SU-DHL-6 (cell line): ENCODE data around the gene NUDC.

Experiments used
- H2AFZ ChIP-seq: fragments of 200-600 bp; sonication (generic); 2 replicates; pipeline ENCODE4 v1.6.1; 2014; ENCODE audit warnings: low read depth, mild to moderate bottlenecking, moderate library complexity, mixed read lengths, antibody characterized with exemption, low read length; ENCODE audit not compliant: severe bottlenecking
- H3F3A ChIP-seq: fragments of 200-600 bp; shearing (Covaris generic); 2 replicates; pipeline ENCODE4 v1.6.0; 2016; ENCODE audit warnings: antibody characterized with exemption, mild to moderate bottlenecking; ENCODE audit not compliant: insufficient read depth
- H3K27ac ChIP-seq: fragments of 200-600 bp; sonication (generic); 2 replicates; pipeline ENCODE4 v1.5.1; 2016; ENCODE audit warnings: low read depth, mild to moderate bottlenecking, low read length, moderate library complexity, mixed read lengths
- H3K27me3 ChIP-seq: fragments of 200-600 bp; sonication (generic), shearing (Covaris generic); 2 replicates; pipeline ENCODE4 v1.6.0; 2014; ENCODE audit warnings: mild to moderate bottlenecking, low read length
- H3K36me3 ChIP-seq: fragments of 200-600 bp; sonication (generic); 2 replicates; pipeline ENCODE4 v1.6.1; 2014; ENCODE audit warnings: mild to moderate bottlenecking, low read length, mixed read lengths
- H3K4me2 ChIP-seq: fragments of 300-600, 200-600 bp; shearing (Covaris generic), sonication (generic); 2 replicates; pipeline ENCODE4 v1.6.0; 2014; ENCODE audit warnings: low read length, low read depth, mild to moderate bottlenecking; ENCODE audit not compliant: poor library complexity, severe bottlenecking
- H3K4me3 ChIP-seq: fragments of 200-600 bp; sonication (generic); 2 replicates; pipeline ENCODE4 v1.5.1; 2014; ENCODE audit warnings: antibody characterized with exemption, low read length, mild to moderate bottlenecking, mixed read lengths; ENCODE audit not compliant: insufficient read depth, poor library complexity, severe bottlenecking
- H3K79me2 ChIP-seq: fragments of 200-600 bp; sonication (generic); 2 replicates; pipeline ENCODE4 v1.6.1; 2014; ENCODE audit warnings: mild to moderate bottlenecking, low read length, moderate library complexity; ENCODE audit not compliant: insufficient read depth
- H3K9ac ChIP-seq: fragments of 200-600 bp; sonication (generic); 2 replicates; pipeline ENCODE4 v1.7.0; 2014; ENCODE audit warnings: mild to moderate bottlenecking, low read length
- H3K9me2 ChIP-seq: fragments of 200-600 bp; sonication (generic); replicated peaks from 2 replicates; pipeline ENCODE4 v1.6.1; 2014; ENCODE audit warnings: low read length; ENCODE audit not compliant: insufficient read depth
- H3K9me3 ChIP-seq: fragments of 200-600 bp; sonication (generic); 2 replicates; pipeline ENCODE4 v1.6.1; 2014; ENCODE audit warnings: low read length, mixed read lengths; ENCODE audit not compliant: insufficient read depth
- H4K20me1 ChIP-seq: fragments of 200-600 bp; sonication (generic); 2 replicates; pipeline ENCODE4 v1.6.1; 2014; ENCODE audit warnings: low read depth, mild to moderate bottlenecking, antibody characterized with exemption, low read length, moderate library complexity, mixed read lengths
- CTCF ChIP-seq: fragments of 200-600 bp; sonication (generic); IDR thresholded peaks from one replicate; pipeline ENCODE4 v1.5.1; 2017; ENCODE audit warnings: antibody characterized with exemption, mild to moderate bottlenecking, low read length, moderate library complexity; ENCODE audit not compliant: insufficient read depth, poor library complexity, severe bottlenecking
- EZH2phosphoT487 ChIP-seq: fragments of 200-600 bp; sonication (generic), shearing (Covaris generic); conservative IDR thresholded peaks from 2 replicates; pipeline ENCODE4 v1.6.1; 2018; ENCODE audit warnings: mild to moderate bottlenecking, antibody characterized with exemption, low read length, moderate library complexity, mixed read lengths

The NUDC gene

DNA sequence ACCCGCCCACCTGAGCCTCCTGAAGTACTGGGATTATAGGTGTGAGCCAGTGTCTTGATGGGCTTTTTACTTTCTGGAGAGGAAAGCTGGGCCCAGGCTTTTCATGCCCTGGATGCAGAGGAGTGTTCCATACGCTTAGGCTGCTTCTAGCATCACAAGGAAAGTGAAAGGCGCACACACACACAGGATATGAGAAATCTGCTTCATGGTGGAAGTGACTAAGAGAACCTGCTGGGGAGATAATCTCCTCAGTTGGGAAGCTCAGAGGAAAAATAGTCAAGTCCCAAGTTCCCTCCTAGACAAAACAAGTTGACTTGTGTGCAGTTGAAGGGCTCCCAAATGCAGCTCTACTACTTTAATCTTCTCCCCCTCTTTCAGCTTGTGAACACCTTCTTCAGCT, 2.2 kb downstream of the NUDC start:
- peaks cover 6% of the 10 kb centered on the region; the same call in 1 of the 2 replicates for H3F3A ChIP-seq
- peaks cover 55% of the 10 kb centered on the region for H3K79me2 ChIP-seq
- H3K4me2 ChIP-seq = no peak overlapping the region

GRCh38 chr1:26932531-26932930, 11.0 kb downstream of the NUDC start:
- H3F3A ChIP-seq = peaks cover 6% of the 10 kb centered on the region; the same call in 1 of the 2 replicates
- H3K36me3 ChIP-seq = peaks cover 19% of the 10 kb centered on the region; the same call in 1 of the 2 replicates
- H3K79me2 ChIP-seq = peaks cover 53% of the 10 kb centered on the region
- H3K9me3 ChIP-seq = no peaks in the 10 kb centered on the region
- peaks cover 8% of the 10 kb centered on the region; the same call in 1 of the 2 replicates for H4K20me1 ChIP-seq
- no peak overlapping the region for H3K9ac ChIP-seq
- TF ChIP-seq EZH2phosphoT487 (no peak), CTCF (no peak)
- H3K9me2 ChIP-seq = no peaks in the 10 kb centered on the region
- H2AFZ ChIP-seq = no peak overlapping the region
- no peaks in the 10 kb centered on the region for H3K27me3 ChIP-seq
- no peak overlapping the region for H3K4me3 ChIP-seq
- H3K4me2 ChIP-seq = no peak overlapping the region
- no peak overlapping the region for H3K27ac ChIP-seq

More for the DNA sequence above, 2.2 kb downstream of the NUDC start:
- H3K4me3 ChIP-seq = no peak overlapping the region
- H3K9ac ChIP-seq = no peak overlapping the region
- peaks cover 7% of the 10 kb centered on the region; the same call in 1 of the 2 replicates for H4K20me1 ChIP-seq
- H2AFZ ChIP-seq = no peak overlapping the region
- H3K9me2 ChIP-seq = no peaks in the 10 kb centered on the region
- no peaks in the 10 kb centered on the region for H3K9me3 ChIP-seq
- H3K27me3 ChIP-seq = no peaks in the 10 kb centered on the region
- H3K36me3 ChIP-seq = peaks cover 20% of the 10 kb centered on the region
- TF ChIP-seq EZH2phosphoT487 (no peak), CTCF (no peak)
- no peak overlapping the region for H3K27ac ChIP-seq

DNA sequence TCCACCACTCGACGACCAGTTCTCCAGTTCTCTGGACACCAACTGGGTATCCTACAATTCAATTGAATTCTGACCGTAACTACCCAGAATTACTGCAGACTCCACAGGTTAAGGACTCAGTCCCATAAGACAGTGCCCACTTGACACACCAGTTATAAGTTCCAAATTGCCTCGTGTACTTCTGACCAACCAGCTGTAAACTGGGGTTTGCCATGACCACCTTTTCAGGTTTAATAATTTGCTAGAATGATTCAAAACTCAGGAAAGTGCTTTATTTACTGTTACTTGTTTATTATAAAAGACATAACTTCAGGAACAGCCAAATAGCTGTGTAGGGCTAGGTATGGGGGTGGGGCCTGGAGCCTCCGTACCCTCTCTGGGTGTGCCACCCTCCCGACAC, 15.3 kb downstream of the NUDC start:
- no peaks in the 10 kb centered on the region for H3K9me2 ChIP-seq
- peaks cover 38% of the 10 kb centered on the region for H3K79me2 ChIP-seq
- H3K9ac ChIP-seq = no peak overlapping the region
- H4K20me1 ChIP-seq = no peaks in the 10 kb centered on the region
- H3K27ac ChIP-seq = no peak overlapping the region
- H3K27me3 ChIP-seq = no peaks in the 10 kb centered on the region
- no peaks in the 10 kb centered on the region for H3F3A ChIP-seq
- H3K9me3 ChIP-seq = no peaks in the 10 kb centered on the region
- H2AFZ ChIP-seq = no peak overlapping the region
- no peaks in the 10 kb centered on the region for H3K36me3 ChIP-seq
- H3K4me2 ChIP-seq = no peak overlapping the region
- H3K4me3 ChIP-seq = no peak overlapping the region
- TF ChIP-seq EZH2phosphoT487 (no peak), CTCF (no peak)
